HepG2 (cell line): ENCODE measurements around the gene AS3MT. TPM values are rescaled to one million over a fixed set of nuclear protein-coding genes. Genes with fewer than 3 reads are reported as not detected.

Experiments used
- ATAC-seq: fragments of 200-7000 bp; cut with Tn5 transposase; 3 replicates; pipeline ENCODE4 v1.9.1; 2020; ENCODE audit warnings: mild to moderate bottlenecking, moderate library complexity
- BruUV-seq: library from RNA; stranded (reverse); fragments of 400-500 nt; replicated peaks from 2 replicates; lab custom pipeline; 2021; lab: Mats Ljungman, UMichigan
- CTCF ChIA-PET: fragments of 300-600 bp; formaldehyde crosslinking; extraction: SDS; loops from one replicate; lab custom pipeline; 2021; ENCODE audit warnings: low total read pairs, inconsistent platforms, low intra/inter-chr PET ratio; lab: Yijun Ruan, JAX
- POLR2A ChIA-PET: fragments of 350-600 bp; sonication (Branson Sonifier 250); formaldehyde crosslinking; loops from one replicate; lab custom pipeline; 2020; ENCODE audit warnings: antibody characterized with exemption, inconsistent platforms; lab: Yijun Ruan, JAX
- DNase-seq: peaks from one replicate; pipeline ENCODE4 v3.0.0-alpha.2; 2015; ENCODE audit warnings: low spot score
- FAIRE-seq: peaks from 3 replicates; lab custom pipeline; 2011; peaks lifted over from hg19 to GRCh38; lab: Jason Lieb, UNC
- H2AFZ ChIP-seq: one replicate; pipeline ENCODE4 v1.6.1; 2011; ENCODE audit warnings: low read length, inconsistent platforms
- H3K27ac ChIP-seq: fragments of 300-600 bp; 3 replicates; pipeline ENCODE4 v1.8.0; 2011; ENCODE audit warnings: mixed run types, mild to moderate bottlenecking, mixed read lengths, low read length, inconsistent platforms; ENCODE audit not compliant: insufficient read depth; ENCODE audit errors: extremely low read length
- H3K27me3 ChIP-seq, 2 experiments: fragments of 200-600 bp in 1 of 2; 2 replicates in 1 of 2; 3 replicates in 1 of 2; pipeline versions ENCODE4 v1.6.0 to v1.8.0; 2011; ENCODE audit warnings: low read length in 2 of 2, mild to moderate bottlenecking in 2 of 2, moderate library complexity in 2 of 2, inconsistent platforms in 1 of 2; ENCODE audit not compliant: insufficient read depth in 2 of 2, control insufficient read depth in 1 of 2
- H3K36me3 ChIP-seq, 2 experiments: fragments of 200-600 bp in 1 of 2; replicated peaks in 1 of 2; 2 replicates in 1 of 2; 3 replicates in 1 of 2; pipeline versions ENCODE4 v1.5.1 to v1.8.0; 2011; ENCODE audit warnings: low read length in 2 of 2, inconsistent platforms in 1 of 2; ENCODE audit not compliant: insufficient read depth in 2 of 2, control insufficient read depth in 1 of 2
- H3K4me1 ChIP-seq: 2 replicates; pipeline ENCODE4 v1.5.1; 2012; ENCODE audit warnings: low read length, inconsistent platforms; ENCODE audit not compliant: insufficient read depth
- H3K4me2 ChIP-seq: 2 replicates; pipeline ENCODE4 v1.6.0; 2011; ENCODE audit warnings: low read depth, low read length, inconsistent platforms
- H3K4me3 ChIP-seq, 3 experiments: fragments of 200-600 bp in 1 of 3; sonication (generic), shearing (Covaris generic) in 1 of 3; replicated peaks in 1 of 3; 2 replicates each; pipeline ENCODE4 v1.5.1; 2011 to 2016; ENCODE audit warnings: low read length in 3 of 3, inconsistent platforms in 2 of 3, low read depth in 2 of 3, mild to moderate bottlenecking in 2 of 3, control low read depth in 1 of 3, mixed read lengths in 1 of 3; ENCODE audit not compliant: insufficient read depth in 1 of 3
- H3K79me2 ChIP-seq: one replicate; pipeline ENCODE4 v1.6.1; 2011; ENCODE audit warnings: low read length, inconsistent platforms; ENCODE audit not compliant: insufficient read depth
- H3K9ac ChIP-seq: 2 replicates; pipeline ENCODE4 v1.6.0; 2011; ENCODE audit warnings: mild to moderate bottlenecking, low read depth, low read length, inconsistent platforms; ENCODE audit not compliant: insufficient read depth
- H3K9me3 ChIP-seq: 2 replicates; pipeline ENCODE4 v1.5.1; 2012; ENCODE audit warnings: mild to moderate bottlenecking, low read length
- H4K20me1 ChIP-seq: 2 replicates; pipeline ENCODE4 v1.6.0; 2011; ENCODE audit warnings: inconsistent platforms, mild to moderate bottlenecking, low read length, moderate library complexity; ENCODE audit not compliant: insufficient read depth
- HMG20A ChIP-seq: IDR thresholded peaks from 2 replicates; pipeline ENCODE4 v1.6.1; 2016; ENCODE audit warnings: borderline replicate concordance
- HMGXB4 ChIP-seq, 2 experiments: sonication (generic) in 1 of 2; formaldehyde crosslinking in 1 of 2; IDR thresholded peaks; 2 replicates each; pipeline versions ENCODE4 v1.4.0 to v1.6.1; 2018 to 2020; ENCODE audit warnings: missing genetic modification reagents in 2 of 2, borderline replicate concordance in 1 of 2, low read depth in 1 of 2, mild to moderate bottlenecking in 1 of 2, missing biosample characterization in 1 of 2
- KAT7 ChIP-seq: IDR thresholded peaks from 2 replicates; pipeline ENCODE4 v1.6.1; 2018; ENCODE audit warnings: borderline replicate concordance, missing compliant biosample characterization
- PRDM10 ChIP-seq: sonication (generic); formaldehyde crosslinking; IDR thresholded peaks from 2 replicates; pipeline ENCODE4 v1.4.0; 2020; ENCODE audit warnings: low read depth, missing genetic modification reagents
- RFX5 ChIP-seq: IDR thresholded peaks from 2 replicates; pipeline ENCODE4 v1.6.1; 2011; ENCODE audit warnings: low read depth, low read length, improper control_type of control experiment
- ZNF260 ChIP-seq: sonication (generic); formaldehyde crosslinking; IDR thresholded peaks from 2 replicates; pipeline ENCODE4 v1.4.0; 2020; ENCODE audit warnings: missing genetic modification reagents, low read depth, mild to moderate bottlenecking, borderline replicate concordance
- ZNF781 ChIP-seq: sonication (generic); formaldehyde crosslinking; IDR thresholded peaks from 2 replicates; pipeline ENCODE4 v1.5.1; 2020; ENCODE audit warnings: borderline replicate concordance, mild to moderate bottlenecking, missing genetic modification reagents; ENCODE audit errors: not compliant biosample characterization
- ZNF790 ChIP-seq: sonication (generic); formaldehyde crosslinking; IDR thresholded peaks from 2 replicates; pipeline ENCODE4 v1.8.0; 2022; ENCODE audit warnings: missing genetic modification reagents, mild to moderate bottlenecking, borderline replicate concordance
- WGBS: methylation state at CpG from one replicate; pipeline ENCODE4 v1.1.6; 2017; ENCODE audit warnings: low lambda C conversion rate; 5-methylcytosine and 5-hydroxymethylcytosine counted together
- in situ Hi-C: cut with HindIII; loops from 2 replicates; pipeline ENCODE4 v1.10.0; 2017; ENCODE audit warnings: low pct_unique_long_range_greater_than_20kb; ENCODE audit not compliant: extremely low pct_ligation_motif_present
- intact Hi-C: fragments of 100-400 bp; cut with micrococcal nuclease; formaldehyde crosslinking; loops from one replicate; pipeline ENCODE4 v1.10.0; 2022; ENCODE audit not compliant: unreplicated experiment
- polyA plus RNA-seq, 8 experiments: library from polyadenylated mRNA; depleted of rRNA in 3 of 8; stranded (reverse) in 7 of 8; unstranded in 1 of 8; fragments of >200 nt; fragmentation: Illumina TruSeq in 4 of 8; extraction: Trizol in 4 of 8; gene quantifications; 2 replicates each; pipeline versions ENCODE4 v1.2.1 to v1.2.3, GENCODE V29; 2011 to 2016; ENCODE audit warnings: low read depth in 4 of 8, missing spikeins in 1 of 8, mixed read lengths in 1 of 8; ENCODE audit not compliant: insufficient read depth in 1 of 8
- total RNA-seq, 5 experiments: library from RNA; depleted of rRNA; stranded (reverse); fragments of >200 nt; fragmentation: Illumina TruSeq; extraction: Trizol; gene quantifications; 2 replicates each; pipeline ENCODE4 v1.2.3, GENCODE V29; 2016; ENCODE audit warnings: low read depth in 1 of 5
- TF ChIP-seq, protein P1 (sequence below): sonication (generic); formaldehyde crosslinking; IDR thresholded peaks from 2 replicates; pipeline ENCODE4 v1.5.0; 2020; ENCODE audit warnings: mild to moderate bottlenecking, missing genetic modification reagents, borderline replicate concordance
- TF ChIP-seq, protein P2 (sequence below): sonication (generic); formaldehyde crosslinking; IDR thresholded peaks from 2 replicates; pipeline ENCODE4 v1.5.0; 2020; ENCODE audit warnings: missing genetic modification reagents
- TF ChIP-seq, protein P3 (sequence below): sonication (generic); formaldehyde crosslinking; IDR thresholded peaks from 2 replicates; pipeline ENCODE4 v1.4.0; 2020; ENCODE audit warnings: missing genetic modification reagents

Gene AS3MT
- total and polyA plus RNA-seq, 2 of the 13 experiments (the other 11 are each of a cell fraction or from before 2014, with no cell fraction given), result 8.7 to 17.4 TPM

GRCh38 chr10:102948176-102948575 lies 78.9 kb downstream of the AS3MT start:
- in situ Hi-C loops, result no loop called here
- no peak overlapping the region for H3K9ac ChIP-seq
- H3K4me3 ChIP-seq, result no peak overlapping the region
- no peaks in the 10 kb centered on the region for H4K20me1 ChIP-seq
- H3K4me1 ChIP-seq, result peaks cover 26% of the 10 kb centered on the region
- intact Hi-C loops, result no loop called here
- no TSS peak for BruUV-seq
- DNase-seq (no peak), FAIRE-seq (no peak), ATAC-seq (no peak)
- no peak overlapping the region for H2AFZ ChIP-seq
- CTCF ChIA-PET, result no interaction called here
- WGBS, result 91% methylated on average over 4 of the region's 4 CpGs
- no peaks in the 10 kb centered on the region for H3K9me3 ChIP-seq
- H3K79me2 ChIP-seq, result peaks cover 8% of the 10 kb centered on the region
- no peaks in the 10 kb centered on the region; a peak in 1 of 5 replicates for H3K36me3 ChIP-seq
- no peaks in the 10 kb centered on the region for H3K27me3 ChIP-seq
- H3K4me2 ChIP-seq, result no peak overlapping the region
- no peak overlapping the region for H3K27ac ChIP-seq
- POLR2A ChIA-PET, result no interaction called here
- TF ChIP-seq, protein P1, sequence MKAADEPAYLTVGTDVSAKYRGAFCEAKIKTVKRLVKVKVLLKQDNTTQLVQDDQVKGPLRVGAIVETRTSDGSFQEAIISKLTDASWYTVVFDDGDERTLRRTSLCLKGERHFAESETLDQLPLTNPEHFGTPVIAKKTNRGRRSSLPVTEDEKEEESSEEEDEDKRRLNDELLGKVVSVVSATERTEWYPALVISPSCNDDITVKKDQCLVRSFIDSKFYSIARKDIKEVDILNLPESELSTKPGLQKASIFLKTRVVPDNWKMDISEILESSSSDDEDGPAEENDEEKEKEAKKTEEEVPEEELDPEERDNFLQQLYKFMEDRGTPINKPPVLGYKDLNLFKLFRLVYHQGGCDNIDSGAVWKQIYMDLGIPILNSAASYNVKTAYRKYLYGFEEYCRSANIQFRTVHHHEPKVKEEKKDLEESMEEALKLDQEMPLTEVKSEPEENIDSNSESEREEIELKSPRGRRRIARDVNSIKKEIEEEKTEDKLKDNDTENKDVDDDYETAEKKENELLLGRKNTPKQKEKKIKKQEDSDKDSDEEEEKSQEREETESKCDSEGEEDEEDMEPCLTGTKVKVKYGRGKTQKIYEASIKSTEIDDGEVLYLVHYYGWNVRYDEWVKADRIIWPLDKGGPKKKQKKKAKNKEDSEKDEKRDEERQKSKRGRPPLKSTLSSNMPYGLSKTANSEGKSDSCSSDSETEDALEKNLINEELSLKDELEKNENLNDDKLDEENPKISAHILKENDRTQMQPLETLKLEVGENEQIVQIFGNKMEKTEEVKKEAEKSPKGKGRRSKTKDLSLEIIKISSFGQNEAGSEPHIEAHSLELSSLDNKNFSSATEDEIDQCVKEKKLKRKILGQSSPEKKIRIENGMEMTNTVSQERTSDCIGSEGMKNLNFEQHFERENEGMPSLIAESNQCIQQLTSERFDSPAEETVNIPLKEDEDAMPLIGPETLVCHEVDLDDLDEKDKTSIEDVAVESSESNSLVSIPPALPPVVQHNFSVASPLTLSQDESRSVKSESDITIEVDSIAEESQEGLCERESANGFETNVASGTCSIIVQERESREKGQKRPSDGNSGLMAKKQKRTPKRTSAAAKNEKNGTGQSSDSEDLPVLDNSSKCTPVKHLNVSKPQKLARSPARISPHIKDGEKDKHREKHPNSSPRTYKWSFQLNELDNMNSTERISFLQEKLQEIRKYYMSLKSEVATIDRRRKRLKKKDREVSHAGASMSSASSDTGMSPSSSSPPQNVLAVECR (CRISPR knock-in tag), result no peak
- TF ChIP-seq KAT7 (CRISPR knock-in tag) (no peak), HMG20A (CRISPR knock-in tag) (no peak), PRDM10 (no peak), ZNF260 (CRISPR knock-in tag) (no peak), ZNF781 (CRISPR knock-in tag) (no peak), ZNF790 (CRISPR knock-in tag) (no peak), HMGXB4 (CRISPR knock-in tag; IDR thresholded peaks at IDR 0.05; ENCODE audit: borderline replicate concordance in 1 of 2, low read depth in 1 of 2) (no peak), RFX5 (no peak)
- TF ChIP-seq, protein P2, sequence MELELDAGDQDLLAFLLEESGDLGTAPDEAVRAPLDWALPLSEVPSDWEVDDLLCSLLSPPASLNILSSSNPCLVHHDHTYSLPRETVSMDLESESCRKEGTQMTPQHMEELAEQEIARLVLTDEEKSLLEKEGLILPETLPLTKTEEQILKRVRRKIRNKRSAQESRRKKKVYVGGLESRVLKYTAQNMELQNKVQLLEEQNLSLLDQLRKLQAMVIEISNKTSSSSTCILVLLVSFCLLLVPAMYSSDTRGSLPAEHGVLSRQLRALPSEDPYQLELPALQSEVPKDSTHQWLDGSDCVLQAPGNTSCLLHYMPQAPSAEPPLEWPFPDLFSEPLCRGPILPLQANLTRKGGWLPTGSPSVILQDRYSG, result no peak
- TF ChIP-seq, protein P3, sequence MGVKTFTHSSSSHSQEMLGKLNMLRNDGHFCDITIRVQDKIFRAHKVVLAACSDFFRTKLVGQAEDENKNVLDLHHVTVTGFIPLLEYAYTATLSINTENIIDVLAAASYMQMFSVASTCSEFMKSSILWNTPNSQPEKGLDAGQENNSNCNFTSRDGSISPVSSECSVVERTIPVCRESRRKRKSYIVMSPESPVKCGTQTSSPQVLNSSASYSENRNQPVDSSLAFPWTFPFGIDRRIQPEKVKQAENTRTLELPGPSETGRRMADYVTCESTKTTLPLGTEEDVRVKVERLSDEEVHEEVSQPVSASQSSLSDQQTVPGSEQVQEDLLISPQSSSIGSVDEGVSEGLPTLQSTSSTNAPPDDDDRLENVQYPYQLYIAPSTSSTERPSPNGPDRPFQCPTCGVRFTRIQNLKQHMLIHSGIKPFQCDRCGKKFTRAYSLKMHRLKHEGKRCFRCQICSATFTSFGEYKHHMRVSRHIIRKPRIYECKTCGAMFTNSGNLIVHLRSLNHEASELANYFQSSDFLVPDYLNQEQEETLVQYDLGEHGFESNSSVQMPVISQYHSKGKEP (CRISPR knock-in tag), result no peak
